Neural cell (in vitro differentiated cells): ENCODE measurements around the gene MCCC1. TPM values are rescaled to one million over a fixed set of nuclear protein-coding genes. Genes with fewer than 3 reads are reported as not detected.

ENCODE experiments used
- H2AFZ ChIP-seq: fragments of 200-600, 300-800 bp; sonication (generic), shearing (Covaris generic); 2 replicates; pipeline ENCODE4 v1.6.0; 2014; ENCODE audit warnings: low read depth, mild to moderate bottlenecking, antibody characterized with exemption, low read length, moderate library complexity
- H3F3A ChIP-seq: fragments of 200-600 bp; shearing (Covaris generic); 2 replicates; pipeline ENCODE4 v1.6.1; 2016; ENCODE audit warnings: mild to moderate bottlenecking, moderate library complexity, mixed read lengths, antibody characterized with exemption, low read length; ENCODE audit not compliant: insufficient read depth, poor library complexity, severe bottlenecking
- H3K27ac ChIP-seq: fragments of 200-600, 300-800 bp; sonication (generic), shearing (Covaris generic); 2 replicates; pipeline ENCODE4 v1.5.1; 2014; ENCODE audit warnings: mild to moderate bottlenecking, low read length, moderate library complexity
- H3K27me3 ChIP-seq: fragments of 300-800, 200-600 bp; sonication (generic), shearing (Covaris generic); 2 replicates; pipeline ENCODE4 v1.6.0; 2014; ENCODE audit warnings: mild to moderate bottlenecking, low read depth, low read length, moderate library complexity; ENCODE audit not compliant: insufficient read depth
- H3K36me3 ChIP-seq: fragments of 300-800, 200-600 bp; sonication (generic), shearing (Covaris generic); 2 replicates; pipeline ENCODE4 v1.5.1; 2014; ENCODE audit warnings: mild to moderate bottlenecking, antibody characterized with exemption, low read length, moderate library complexity; ENCODE audit not compliant: insufficient read depth
- H3K4me2 ChIP-seq: fragments of 300-800, 200-600 bp; sonication (generic), shearing (Covaris generic); 2 replicates; pipeline ENCODE4 v1.6.0; 2014; ENCODE audit warnings: mild to moderate bottlenecking, low read length
- H3K4me3 ChIP-seq: fragments of 300-800, 200-600 bp; sonication (generic), shearing (Covaris generic); 2 replicates; pipeline ENCODE4 v1.5.1; 2014; ENCODE audit warnings: mild to moderate bottlenecking, low read length, moderate library complexity
- H3K79me2 ChIP-seq: fragments of 200-600 bp; shearing (Covaris generic); replicated peaks from 2 replicates; pipeline ENCODE4 v1.6.0; 2014; ENCODE audit warnings: mild to moderate bottlenecking, low read length, moderate library complexity; ENCODE audit not compliant: insufficient read depth
- H3K9ac ChIP-seq: fragments of 300-800, 200-600 bp; sonication (generic), shearing (Covaris generic); 2 replicates; pipeline ENCODE4 v1.6.1; 2016; ENCODE audit warnings: mild to moderate bottlenecking, low read length, mixed read lengths
- H3K9me2 ChIP-seq: fragments of 200-600 bp; shearing (Covaris generic); 2 replicates; pipeline ENCODE4 v1.6.1; 2016; ENCODE audit warnings: mild to moderate bottlenecking, low read length, mixed read lengths; ENCODE audit not compliant: insufficient read depth
- H3K9me3 ChIP-seq: fragments of 200-600, 300-800 bp; sonication (generic), shearing (Covaris generic); 2 replicates; pipeline ENCODE4 v1.6.1; 2016; ENCODE audit warnings: mild to moderate bottlenecking, mixed run types, low read length, moderate library complexity, mixed read lengths
- H4K20me1 ChIP-seq: fragments of 200-600 bp; shearing (Covaris generic); 2 replicates; pipeline ENCODE4 v1.6.1; 2016; ENCODE audit warnings: mild to moderate bottlenecking, mixed run types; ENCODE audit not compliant: insufficient read depth
- CTCF ChIP-seq: fragments of 450-650 bp; IDR thresholded peaks from 2 replicates; pipeline ENCODE4 v1.5.1; 2014; ENCODE audit warnings: antibody characterized with exemption, mild to moderate bottlenecking, moderate library complexity; ENCODE audit not compliant: poor library complexity, severe bottlenecking
- EP300 ChIP-seq: fragments of 450-650 bp; conservative IDR thresholded peaks from 2 replicates; pipeline ENCODE4 v1.6.1; 2014; ENCODE audit warnings: antibody characterized with exemption, mild to moderate bottlenecking, moderate library complexity; ENCODE audit not compliant: poor library complexity, severe bottlenecking
- EZH2 ChIP-seq: fragments of 200-600, 300-800 bp; shearing (Covaris generic), sonication (generic); IDR thresholded peaks from 2 replicates; pipeline ENCODE4 v1.6.1; 2014; ENCODE audit warnings: antibody characterized with exemption, low read length, borderline replicate concordance, mild to moderate bottlenecking; ENCODE audit not compliant: insufficient read depth, poor library complexity, severe bottlenecking
- MXI1 ChIP-seq: fragments of 450-650 bp; conservative IDR thresholded peaks from 2 replicates; pipeline ENCODE4 v1.6.1; 2014; ENCODE audit warnings: antibody characterized with exemption, mild to moderate bottlenecking; ENCODE audit not compliant: poor library complexity, severe bottlenecking
- POLR2AphosphoS5 ChIP-seq: IDR thresholded peaks from 2 replicates; pipeline ENCODE4 v1.6.1; 2012
- RAD21 ChIP-seq: fragments of 450-650 bp; conservative IDR thresholded peaks from 2 replicates; pipeline ENCODE4 v1.6.1; 2014; ENCODE audit warnings: antibody characterized with exemption, mild to moderate bottlenecking, moderate library complexity
- REST ChIP-seq: IDR thresholded peaks from 2 replicates; pipeline ENCODE4 v1.6.1; 2012; ENCODE audit warnings: borderline replicate concordance
- SMC3 ChIP-seq: fragments of 450-650 bp; conservative IDR thresholded peaks from 2 replicates; pipeline ENCODE4 v1.6.1; 2014; ENCODE audit warnings: antibody characterized with exemption, mild to moderate bottlenecking, moderate library complexity; ENCODE audit not compliant: poor library complexity
- TAF1 ChIP-seq: IDR thresholded peaks from 2 replicates; pipeline ENCODE4 v1.6.1; 2012; ENCODE audit warnings: low read depth
- polyA plus RNA-seq: library from polyadenylated mRNA; depleted of rRNA; stranded (reverse); fragments of >200 nt; gene quantifications from 2 replicates; pipeline ENCODE4 v1.2.3, GENCODE V29; 2014

MCCC1 gene
- polyA plus RNA-seq, 1 donor from 2014 or later: 29.6 TPM

- Histone ChIP-seq H3K9me3 (no peaks in the 10 kb centered on the region), H3K4me2 (no peak overlapping the region), H3K4me3 (no peak overlapping the region), H4K20me1 (no peaks in the 10 kb centered on the region), H3K9me2 (no peaks in the 10 kb centered on the region), H3K27me3 (no peaks in the 10 kb centered on the region), H3K79me2 (peaks cover 61% of the 10 kb centered on the region), H3F3A (no peaks in the 10 kb centered on the region), H3K27ac (no peak overlapping the region), H3K36me3 (no peaks in the 10 kb centered on the region), H2AFZ (no peak overlapping the region), H3K9ac (no peak overlapping the region)
- TF ChIP-seq MXI1 (no peak), TAF1 (no peak), EZH2 (no peak), SMC3 (no peak), REST (no peak), EP300 (no peak), POLR2AphosphoS5 (no peak), RAD21 (no peak), CTCF (no peak)
Measured at GRCh38 chr3:182969277-182969676, 130.0 kb downstream of the MCCC1 start.

GRCh38 chr3:182967218-182968204 is 131.8 kb downstream of the MCCC1 start:
- no peaks in the 10 kb centered on the region for H3K9me2 ChIP-seq
- H3K79me2 ChIP-seq: peaks cover 48% of the 10 kb centered on the region
- no peaks in the 10 kb centered on the region for H3K9me3 ChIP-seq
- no peak overlapping the region for H3K27ac ChIP-seq
- no peaks in the 10 kb centered on the region for H3K36me3 ChIP-seq
- no peak overlapping the region for H3K4me2 ChIP-seq
- no peak overlapping the region for H2AFZ ChIP-seq
- no peak overlapping the region for H3K4me3 ChIP-seq
- no peaks in the 10 kb centered on the region for H4K20me1 ChIP-seq
- no peak overlapping the region for H3K9ac ChIP-seq
- no peak for TF ChIP-seq RAD21
- TF ChIP-seq REST: no peak
- TF ChIP-seq TAF1: no peak
- no peak for TF ChIP-seq EP300
- no peak for TF ChIP-seq EZH2
- TF ChIP-seq SMC3: no peak
- TF ChIP-seq CTCF: no peak
- no peak for TF ChIP-seq MXI1
- no peak for TF ChIP-seq POLR2AphosphoS5
- H3F3A ChIP-seq: no peaks in the 10 kb centered on the region
- H3K27me3 ChIP-seq: no peaks in the 10 kb centered on the region
